ENCODE measurements around the gene AEBP1.
"Not testable (repeated sequence)": the region's sequence is repeated elsewhere in the genome, so short reads cannot be mapped to it uniquely, and the experiment has no call there.

The AEBP1 gene

GRCh38 chr7:44126574-44126973, 22.4 kb downstream of the AEBP1 start:
- peaks cover 12% of the 10 kb centered on the region for H3K36me3 Mint-ChIP-seq (ENCODE audit: low read depth)
- not testable (repeated sequence) for H3K27ac Mint-ChIP-seq, H3K4me3 Mint-ChIP-seq, H3K9me3 Mint-ChIP-seq, H3K27me3 Mint-ChIP-seq
- H3K4me1 Mint-ChIP-seq (ENCODE audit: low read depth), result peaks cover 17% of the 10 kb centered on the region

- no peaks in the 10 kb centered on the region for H3K9me3 Mint-ChIP-seq
- H3K27ac Mint-ChIP-seq, result no peak overlapping the region
- no peak overlapping the region for H3K4me3 Mint-ChIP-seq
- no peaks in the 10 kb centered on the region for H3K27me3 Mint-ChIP-seq
- H3K4me1 Mint-ChIP-seq (ENCODE audit: low read depth), result peaks cover 12% of the 10 kb centered on the region
- H3K36me3 Mint-ChIP-seq (ENCODE audit: low read depth), result peaks cover 11% of the 10 kb centered on the region
These were observed 23.0 kb downstream of the AEBP1 start for GRCh38 chr7:44127161-44127560.

GRCh38 chr7:44128721-44129582, 24.8 kb downstream of the AEBP1 start:
- peaks cover 4% of the 10 kb centered on the region for H3K36me3 Mint-ChIP-seq (ENCODE audit: low read depth)
- H3K27ac Mint-ChIP-seq, result no peak overlapping the region
- H3K27me3 Mint-ChIP-seq, result no peaks in the 10 kb centered on the region
- H3K9me3 Mint-ChIP-seq, result no peaks in the 10 kb centered on the region
- H3K4me1 Mint-ChIP-seq (ENCODE audit: low read depth), result peaks cover 3% of the 10 kb centered on the region
- no peak overlapping the region for H3K4me3 Mint-ChIP-seq

GRCh38 chr7:44131173-44132029, 27.3 kb downstream of the AEBP1 start:
- H3K4me3 Mint-ChIP-seq, result no peak overlapping the region
- H3K27ac Mint-ChIP-seq, result no peak overlapping the region
- H3K36me3 Mint-ChIP-seq (ENCODE audit: low read depth), result peaks cover 4% of the 10 kb centered on the region
- no peaks in the 10 kb centered on the region for H3K4me1 Mint-ChIP-seq (ENCODE audit: low read depth)
- H3K27me3 Mint-ChIP-seq, result no peaks in the 10 kb centered on the region
- H3K9me3 Mint-ChIP-seq, result no peaks in the 10 kb centered on the region

GRCh38 chr7:44132039-44132438, 27.9 kb downstream of the AEBP1 start:
- Mint-ChIP-seq H3K36me3 (ENCODE audit: low read depth) (peaks cover 4% of the 10 kb centered on the region), H3K4me3 (no peak overlapping the region), H3K27me3 (no peaks in the 10 kb centered on the region), H3K4me1 (ENCODE audit: low read depth) (no peaks in the 10 kb centered on the region), H3K9me3 (no peaks in the 10 kb centered on the region), H3K27ac (no peak overlapping the region)

GRCh38 chr7:44133295-44133694, 29.1 kb downstream of the AEBP1 start:
- H3K4me3 Mint-ChIP-seq, result no peak overlapping the region
- H3K4me1 Mint-ChIP-seq (ENCODE audit: low read depth), result no peaks in the 10 kb centered on the region
- no peaks in the 10 kb centered on the region for H3K27me3 Mint-ChIP-seq
- no peaks in the 10 kb centered on the region for H3K9me3 Mint-ChIP-seq
- H3K36me3 Mint-ChIP-seq (ENCODE audit: low read depth), result no peaks in the 10 kb centered on the region
- no peak overlapping the region for H3K27ac Mint-ChIP-seq

GRCh38 chr7:44134943-44135628, 30.9 kb downstream of the AEBP1 start:
- H3K4me1 Mint-ChIP-seq (ENCODE audit: low read depth), result no peaks in the 10 kb centered on the region
- no peak overlapping the region for H3K27ac Mint-ChIP-seq
- H3K9me3 Mint-ChIP-seq, result no peaks in the 10 kb centered on the region
- no peaks in the 10 kb centered on the region for H3K27me3 Mint-ChIP-seq
- no peak overlapping the region for H3K4me3 Mint-ChIP-seq
- H3K36me3 Mint-ChIP-seq (ENCODE audit: low read depth), result no peaks in the 10 kb centered on the region

- no peaks in the 10 kb centered on the region for H3K36me3 Mint-ChIP-seq (ENCODE audit: low read depth)
- no peaks in the 10 kb centered on the region for H3K4me1 Mint-ChIP-seq (ENCODE audit: low read depth)
- no peaks in the 10 kb centered on the region for H3K27me3 Mint-ChIP-seq
- no peaks in the 10 kb centered on the region for H3K9me3 Mint-ChIP-seq
- no peak overlapping the region for H3K4me3 Mint-ChIP-seq
- H3K27ac Mint-ChIP-seq, result no peak overlapping the region
These were observed 32.6 kb downstream of the AEBP1 start for GRCh38 chr7:44136731-44137130.

GRCh38 chr7:44138698-44139097, 34.6 kb downstream of the AEBP1 start:
- H3K4me3 Mint-ChIP-seq, result no peak overlapping the region
- no peaks in the 10 kb centered on the region for H3K4me1 Mint-ChIP-seq (ENCODE audit: low read depth)
- no peaks in the 10 kb centered on the region for H3K27me3 Mint-ChIP-seq
- no peak overlapping the region for H3K27ac Mint-ChIP-seq
- no peaks in the 10 kb centered on the region for H3K9me3 Mint-ChIP-seq
- H3K36me3 Mint-ChIP-seq (ENCODE audit: low read depth), result no peaks in the 10 kb centered on the region

GRCh38 chr7:44139311-44140010, 35.3 kb downstream of the AEBP1 start:
- H3K36me3 Mint-ChIP-seq (ENCODE audit: low read depth), result no peaks in the 10 kb centered on the region
- no peaks in the 10 kb centered on the region for H3K9me3 Mint-ChIP-seq
- no peak overlapping the region for H3K4me3 Mint-ChIP-seq
- no peaks in the 10 kb centered on the region for H3K4me1 Mint-ChIP-seq (ENCODE audit: low read depth)
- H3K27ac Mint-ChIP-seq, result no peak overlapping the region
- no peaks in the 10 kb centered on the region for H3K27me3 Mint-ChIP-seq

GRCh38 chr7:44140341-44140740, 36.2 kb downstream of the AEBP1 start:
- Mint-ChIP-seq H3K27ac (no peak overlapping the region), H3K9me3 (no peaks in the 10 kb centered on the region), H3K4me1 (ENCODE audit: low read depth) (peaks cover 4% of the 10 kb centered on the region), H3K4me3 (no peak overlapping the region), H3K27me3 (peaks cover 4% of the 10 kb centered on the region), H3K36me3 (ENCODE audit: low read depth) (no peaks in the 10 kb centered on the region)

- Mint-ChIP-seq H3K27me3 (peaks cover 6% of the 10 kb centered on the region), H3K9me3 (no peaks in the 10 kb centered on the region), H3K27ac (no peak within 1 kb of the TSS)
These were observed 37.2 kb downstream of the AEBP1 start, which contains the start of gene MYL7 for GRCh38 chr7:44141221-44141850. Gene MYL7 (minus strand): TSS chr7:44141332. CDS start chr7:44141305, 27 bp downstream.

GRCh38 chr7:44142028-44142427, 37.9 kb downstream of the AEBP1 start:
- Mint-ChIP-seq H3K4me1 (ENCODE audit: low read depth) (peaks cover 9% of the 10 kb centered on the region), H3K4me3 (no peak overlapping the region), H3K36me3 (ENCODE audit: low read depth) (no peaks in the 10 kb centered on the region), H3K27ac (no peak overlapping the region), H3K27me3 (peaks cover 6% of the 10 kb centered on the region), H3K9me3 (no peaks in the 10 kb centered on the region)

More at GRCh38 chr7:44141221-44141850, 37.2 kb downstream of the AEBP1 start, which contains the start of gene MYL7:
- Mint-ChIP-seq H3K36me3 (ENCODE audit: low read depth) (no peaks in the 10 kb centered on the region), H3K4me3 (no peak within 1 kb of the TSS), H3K4me1 (ENCODE audit: low read depth) (peaks cover 9% of the 10 kb centered on the region)
